Raji (cell line): ENCODE measurements around the gene ANKRD23.

ENCODE experiments used
- POLR2A ChIP-seq: IDR thresholded peaks from 2 replicates; pipeline ENCODE4 v1.6.1; 2011; ENCODE audit warnings: low read depth, low read length, control low read depth; ENCODE audit not compliant: insufficient read depth

ANKRD23 gene

DNA sequence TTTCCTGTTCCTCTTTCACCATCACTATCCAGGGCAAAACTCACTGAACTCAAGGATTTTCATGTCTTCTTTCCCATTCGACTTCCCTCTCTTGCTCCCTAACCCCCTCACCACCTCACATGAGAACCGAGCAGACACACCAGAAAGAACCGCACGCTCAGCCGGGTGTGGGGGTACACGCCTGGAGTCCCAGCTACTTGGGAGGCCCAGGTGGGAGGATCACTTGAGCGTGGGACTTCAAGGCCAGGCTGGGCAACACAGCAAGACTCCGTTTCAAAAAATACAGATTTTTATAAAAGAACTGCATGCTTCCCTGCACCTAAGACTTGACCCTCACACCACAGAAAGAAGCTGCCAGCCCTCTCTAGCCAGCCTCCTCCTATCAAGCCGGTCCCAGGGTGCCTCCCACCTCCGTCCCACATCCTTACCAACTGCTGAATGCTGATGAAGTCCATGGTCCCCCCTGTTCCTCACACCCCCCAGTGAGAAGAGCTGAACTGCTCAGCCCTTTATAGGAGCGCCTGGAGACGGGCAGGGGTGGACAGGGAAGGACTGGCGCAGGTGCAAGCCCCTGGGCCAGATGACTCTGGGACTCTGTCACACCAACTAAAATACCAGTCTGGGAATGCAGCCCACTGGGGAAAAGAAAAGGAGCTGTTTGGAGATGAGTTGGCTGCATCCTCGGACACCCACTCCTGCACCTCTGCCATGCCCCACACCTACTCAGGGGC lies at the start of gene ANKRD23:
TSS of gene ANKRD23 (minus strand) at position 484 of the 731 bp plus-strand sequence. CDS start at position 455, 29 bp downstream.
- TF ChIP-seq POLR2A, result no peak

DNA sequence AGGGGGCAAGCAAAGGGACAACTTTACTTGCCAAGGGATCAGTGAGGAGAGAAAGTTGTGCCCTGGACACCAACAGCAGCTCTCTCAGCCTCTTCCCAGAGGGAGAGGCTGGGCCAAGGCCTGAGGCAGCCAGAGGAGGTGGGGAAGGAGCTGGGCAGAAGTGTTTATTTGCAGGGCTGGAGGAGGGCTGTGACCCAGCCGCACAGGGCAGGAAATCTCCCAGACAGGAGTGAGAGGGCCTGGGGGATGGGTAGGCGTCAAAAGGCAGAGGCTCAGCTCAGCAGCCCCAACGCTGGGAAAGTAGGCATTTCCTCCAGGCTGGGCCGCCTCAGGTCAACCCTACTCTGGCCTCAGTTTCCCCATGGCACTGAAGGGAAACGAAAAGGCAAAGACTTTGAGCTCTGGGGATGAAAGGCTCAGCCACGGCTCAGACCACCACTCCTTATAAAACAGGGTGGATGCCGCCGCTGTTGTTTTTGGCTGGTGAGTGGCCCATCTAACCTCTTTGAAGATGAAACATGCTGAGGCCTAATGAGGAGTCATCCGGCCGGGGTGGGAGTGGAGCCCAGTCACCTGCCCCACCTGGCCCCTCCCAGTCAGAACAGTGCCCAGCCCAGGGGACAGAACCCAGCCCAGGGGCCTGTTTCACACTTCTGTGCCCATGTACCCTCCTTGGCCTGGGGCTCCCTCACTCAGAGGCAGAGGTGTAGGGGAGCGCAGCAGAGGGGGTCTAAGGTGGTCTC lies 47.9 kb upstream of the ANKRD23 start:
- no peak for TF ChIP-seq POLR2A

DNA sequence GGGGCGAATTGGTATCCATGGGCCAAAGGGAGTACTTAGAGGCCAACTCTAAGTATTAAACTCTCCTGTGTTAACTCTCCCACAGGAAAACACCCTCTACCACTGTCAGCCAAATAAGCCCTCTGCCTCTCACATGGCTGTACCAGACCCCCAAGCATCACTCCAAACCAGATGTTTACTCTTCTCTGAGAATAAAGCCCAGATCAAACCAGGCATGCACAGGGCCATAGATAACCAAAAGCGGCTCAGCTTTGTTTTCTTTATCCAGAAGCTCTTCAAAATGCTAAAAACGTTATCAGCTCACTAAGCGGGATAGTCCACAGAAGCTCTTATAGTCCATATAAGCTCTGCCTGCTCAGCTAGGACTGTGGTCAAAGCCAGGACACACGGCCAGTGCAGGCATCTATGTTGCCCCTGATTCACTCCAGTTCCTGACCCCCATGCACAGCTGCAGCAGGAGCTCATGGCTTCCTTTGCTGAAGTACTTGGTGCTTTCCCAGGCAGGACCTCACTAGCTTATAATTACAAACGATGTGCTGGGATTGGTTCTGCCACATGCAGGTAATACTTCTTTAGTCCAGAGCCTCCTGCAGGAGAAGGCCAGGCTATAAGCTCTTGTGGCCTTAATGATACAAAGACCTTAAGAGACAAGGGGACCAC lies 47.0 kb upstream of the ANKRD23 start:
- no peak for TF ChIP-seq POLR2A

DNA sequence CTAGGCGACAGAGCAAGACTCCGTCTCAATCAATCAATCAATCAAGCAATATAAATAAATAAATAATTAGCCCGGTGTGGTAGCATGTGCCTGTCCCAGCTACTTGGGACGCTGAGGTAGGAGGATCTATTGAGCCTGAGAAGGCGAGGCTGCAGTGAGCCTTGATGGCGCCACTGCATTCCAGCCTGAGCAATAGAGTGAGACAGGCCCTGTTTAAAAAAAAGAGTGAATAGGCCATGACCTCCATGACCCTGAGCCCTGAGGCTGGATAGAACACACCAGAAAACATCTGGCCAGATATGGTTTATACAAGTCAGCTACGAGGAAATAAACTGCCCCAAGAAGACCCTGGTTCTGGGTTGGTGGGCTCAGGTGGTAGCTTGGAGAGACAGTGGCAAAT lies 46.4 kb upstream of the ANKRD23 start:
- no peak for TF ChIP-seq POLR2A

DNA sequence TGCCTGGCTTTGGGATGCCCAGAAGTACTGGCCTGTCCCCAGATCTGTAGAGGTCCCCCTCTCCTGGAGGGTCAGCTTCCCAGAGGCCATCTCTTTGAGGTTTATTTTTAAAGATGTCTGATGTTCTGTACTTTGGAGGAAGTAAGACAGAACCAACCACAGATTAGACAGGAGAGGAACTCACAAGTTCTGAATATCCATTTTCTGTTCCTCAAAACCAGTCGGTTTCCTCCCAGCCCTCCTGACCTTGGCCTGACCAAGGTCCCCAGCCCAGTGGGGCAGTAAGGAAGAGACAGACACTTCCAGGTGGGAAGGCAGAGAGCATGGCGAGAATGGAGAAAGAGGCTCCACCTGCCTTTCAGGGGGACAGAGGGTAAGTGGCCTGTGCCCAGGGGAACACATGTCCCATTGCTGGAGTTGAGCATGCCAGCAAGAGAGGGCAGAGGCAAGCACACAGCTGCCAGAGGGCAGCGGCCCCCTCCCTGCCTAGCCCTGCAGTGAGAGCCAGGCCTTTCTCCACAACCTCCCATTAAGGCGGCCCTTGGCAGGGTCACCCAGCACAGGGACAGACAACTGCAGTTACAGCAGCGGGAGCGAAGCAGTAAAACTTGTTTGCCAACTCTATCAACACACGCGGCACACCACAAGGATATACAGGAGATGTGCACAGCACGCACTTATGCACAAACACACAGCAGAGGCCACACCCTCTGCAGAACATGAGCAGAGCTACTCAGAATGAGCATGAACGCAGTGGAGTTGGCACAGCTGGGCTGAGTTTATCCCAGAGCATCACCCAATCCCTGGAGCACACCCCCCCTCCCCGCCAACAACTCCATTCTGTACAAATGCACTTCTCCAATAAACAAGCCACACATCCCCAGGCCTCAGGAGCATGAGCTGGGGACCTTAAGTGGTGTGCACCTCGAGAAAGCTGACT lies 44.5 kb upstream of the ANKRD23 start:
- TF ChIP-seq POLR2A, result no peak

DNA sequence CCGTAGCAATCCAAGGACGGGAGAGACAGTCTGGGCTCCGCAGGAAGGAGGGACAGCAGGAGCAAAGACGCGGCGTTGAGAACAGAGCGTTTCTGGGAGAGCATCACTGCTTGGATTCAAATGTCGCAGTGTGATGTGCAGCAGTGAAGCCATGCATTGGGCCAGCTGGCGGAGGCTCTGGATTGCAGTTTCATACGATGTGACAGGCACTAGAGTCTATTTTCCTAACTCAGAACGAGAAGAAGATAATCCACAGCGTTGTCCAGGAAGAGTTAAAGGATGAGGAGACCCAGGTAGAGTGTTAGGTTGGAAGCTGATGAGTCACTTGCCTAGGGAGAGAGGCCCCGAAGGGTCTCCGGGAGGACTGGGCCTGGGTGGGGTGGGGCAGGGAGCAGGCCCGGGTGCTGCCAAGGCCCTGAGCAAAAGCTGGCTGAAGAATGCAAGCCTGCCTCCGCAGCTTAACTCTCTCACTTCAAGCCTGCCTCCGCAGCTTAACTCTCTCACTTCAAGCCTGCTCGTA lies 43.7 kb upstream of the ANKRD23 start:
- TF ChIP-seq POLR2A, result no peak

DNA sequence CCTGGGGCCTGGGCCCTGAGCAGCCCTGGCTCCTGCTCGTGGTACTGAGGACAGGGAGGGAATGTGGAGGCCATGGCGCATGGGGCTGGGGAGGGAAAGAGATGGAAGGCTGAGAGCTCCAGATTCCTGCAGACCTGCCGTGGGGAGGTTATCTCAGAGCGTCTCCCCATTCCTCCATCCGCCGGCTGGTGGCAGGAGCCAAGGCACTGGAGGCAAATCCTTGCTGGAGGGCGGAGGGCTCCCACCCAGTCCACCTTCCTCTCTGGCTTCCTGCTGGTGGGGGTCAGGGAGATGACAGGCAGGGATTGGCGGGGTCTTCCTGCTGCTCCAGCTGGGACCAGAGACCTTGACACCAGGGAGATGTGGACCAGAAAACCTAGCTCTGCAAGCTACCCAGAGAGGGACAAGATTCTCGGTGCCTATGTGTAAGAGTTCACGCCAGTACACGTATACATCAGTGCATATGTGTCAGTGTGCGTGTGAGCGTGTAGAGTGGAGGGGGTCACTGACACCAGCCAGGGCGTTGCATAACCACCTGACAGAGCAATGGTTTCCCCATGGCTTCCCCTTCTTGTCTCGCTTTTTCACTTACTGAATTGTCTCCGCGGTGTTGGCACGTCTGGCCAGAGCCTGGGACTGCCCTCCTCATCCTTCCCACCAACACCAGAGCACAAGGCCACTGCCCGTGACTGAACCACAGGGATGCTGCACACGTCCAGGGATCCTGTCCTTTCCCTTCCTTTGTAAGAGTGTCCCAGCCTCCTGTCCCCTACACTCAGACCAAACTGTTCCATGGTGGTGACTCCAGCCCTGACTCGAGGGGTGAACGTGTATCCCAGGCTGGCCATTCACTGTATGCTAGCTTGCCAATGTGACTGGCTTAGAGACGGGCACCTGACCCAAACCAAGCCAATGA lies 41.9 kb upstream of the ANKRD23 start:
- TF ChIP-seq POLR2A, result no peak

DNA sequence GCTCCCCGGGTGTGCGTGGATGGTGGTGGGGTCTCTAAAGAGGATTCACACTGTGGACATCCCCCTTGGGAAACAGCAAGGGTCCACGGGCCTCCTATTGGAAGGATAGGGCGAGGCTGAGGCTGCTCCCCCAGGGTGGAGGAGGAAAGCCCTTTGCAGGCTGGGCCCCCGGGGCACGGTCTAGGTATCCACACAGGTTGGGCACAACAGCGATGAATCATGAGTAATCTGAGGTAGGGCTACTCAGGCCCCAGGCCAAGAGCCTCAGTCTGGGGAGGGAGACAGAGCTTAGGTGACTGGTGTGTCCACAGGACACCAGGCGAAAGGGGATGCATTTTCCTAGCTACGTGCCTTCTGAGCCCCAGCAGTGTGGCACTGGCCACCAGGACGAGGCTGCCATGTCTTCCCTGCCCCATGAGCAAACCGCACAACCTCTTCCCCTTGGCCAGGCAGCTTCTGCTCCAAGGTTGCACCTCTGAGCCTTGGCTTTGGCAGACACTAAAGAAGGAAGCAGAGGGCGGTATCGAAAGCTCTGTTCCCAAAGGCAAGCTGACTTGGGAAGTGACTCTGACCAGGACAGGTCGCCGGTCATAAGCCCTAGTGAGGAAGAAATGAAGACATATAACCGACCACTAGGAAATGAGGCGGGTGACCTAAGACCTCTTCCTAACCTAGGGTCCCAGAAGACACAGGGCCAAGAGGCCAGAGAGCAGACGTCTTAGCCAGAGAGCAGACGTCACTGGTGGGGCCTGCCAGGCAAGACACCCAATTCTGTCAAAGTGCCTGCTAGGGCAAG lies 40.7 kb upstream of the ANKRD23 start:
- no peak for TF ChIP-seq POLR2A

DNA sequence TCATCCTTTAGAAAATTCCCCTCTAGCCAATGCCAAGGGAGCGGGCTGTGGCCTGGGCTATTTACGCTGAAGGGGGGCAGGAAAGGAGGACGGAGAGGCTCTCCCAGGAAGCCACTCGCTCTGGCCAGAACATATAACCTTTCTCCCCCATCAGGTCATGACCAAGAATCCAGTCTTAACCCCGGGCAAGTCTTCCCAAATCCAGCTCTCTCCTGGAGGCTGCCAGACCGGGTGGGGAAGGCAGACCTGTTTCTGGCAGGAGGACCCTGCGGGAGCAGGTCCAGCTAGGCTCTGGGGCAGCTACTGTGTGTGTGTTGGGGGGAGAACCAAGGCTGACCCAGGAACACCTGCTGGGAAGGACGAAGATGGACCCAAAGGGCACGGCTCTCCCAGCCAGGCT lies 39.5 kb upstream of the ANKRD23 start:
- TF ChIP-seq POLR2A, result no peak

DNA sequence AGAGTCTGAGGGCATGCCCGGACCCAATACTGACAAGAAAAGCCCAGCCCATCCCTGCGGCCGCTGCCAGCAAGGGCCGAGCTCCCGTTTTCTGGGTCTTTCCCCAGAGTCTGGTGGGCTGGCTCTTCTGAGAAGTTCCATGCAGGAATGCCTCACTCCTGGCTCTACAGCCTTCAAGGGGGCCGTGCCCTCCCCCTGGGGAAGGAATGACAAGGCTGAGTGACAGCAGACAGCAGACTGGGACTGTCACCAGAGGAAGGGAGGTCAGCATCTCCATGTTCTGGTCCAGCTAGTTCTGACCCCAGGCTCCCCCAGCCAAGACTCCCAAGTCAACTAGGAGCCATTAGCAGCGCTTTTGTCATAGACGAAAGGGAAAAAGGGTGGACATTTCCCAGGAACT lies 39.1 kb upstream of the ANKRD23 start:
- no peak for TF ChIP-seq POLR2A

DNA sequence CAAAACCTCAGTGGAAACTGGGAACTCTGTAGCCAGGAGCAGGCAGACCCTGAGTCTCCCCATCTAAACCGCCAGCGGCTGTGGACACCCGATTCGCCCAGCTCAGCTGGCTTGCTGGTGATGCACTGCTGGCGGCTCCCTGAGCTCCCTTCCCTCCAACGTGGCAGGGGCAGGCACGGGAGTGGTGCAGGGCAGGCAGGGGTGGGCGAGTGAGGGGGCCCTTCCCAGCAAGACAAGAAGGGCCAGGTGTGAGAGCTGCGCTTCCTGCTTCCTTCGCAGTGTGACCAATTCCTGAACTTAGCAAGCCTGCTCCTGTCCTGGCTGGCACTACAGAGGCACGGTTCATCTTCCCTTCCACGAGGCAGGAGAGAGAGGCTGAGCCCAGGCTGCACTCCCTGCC lies 38.4 kb upstream of the ANKRD23 start:
- TF ChIP-seq POLR2A, result no peak

DNA sequence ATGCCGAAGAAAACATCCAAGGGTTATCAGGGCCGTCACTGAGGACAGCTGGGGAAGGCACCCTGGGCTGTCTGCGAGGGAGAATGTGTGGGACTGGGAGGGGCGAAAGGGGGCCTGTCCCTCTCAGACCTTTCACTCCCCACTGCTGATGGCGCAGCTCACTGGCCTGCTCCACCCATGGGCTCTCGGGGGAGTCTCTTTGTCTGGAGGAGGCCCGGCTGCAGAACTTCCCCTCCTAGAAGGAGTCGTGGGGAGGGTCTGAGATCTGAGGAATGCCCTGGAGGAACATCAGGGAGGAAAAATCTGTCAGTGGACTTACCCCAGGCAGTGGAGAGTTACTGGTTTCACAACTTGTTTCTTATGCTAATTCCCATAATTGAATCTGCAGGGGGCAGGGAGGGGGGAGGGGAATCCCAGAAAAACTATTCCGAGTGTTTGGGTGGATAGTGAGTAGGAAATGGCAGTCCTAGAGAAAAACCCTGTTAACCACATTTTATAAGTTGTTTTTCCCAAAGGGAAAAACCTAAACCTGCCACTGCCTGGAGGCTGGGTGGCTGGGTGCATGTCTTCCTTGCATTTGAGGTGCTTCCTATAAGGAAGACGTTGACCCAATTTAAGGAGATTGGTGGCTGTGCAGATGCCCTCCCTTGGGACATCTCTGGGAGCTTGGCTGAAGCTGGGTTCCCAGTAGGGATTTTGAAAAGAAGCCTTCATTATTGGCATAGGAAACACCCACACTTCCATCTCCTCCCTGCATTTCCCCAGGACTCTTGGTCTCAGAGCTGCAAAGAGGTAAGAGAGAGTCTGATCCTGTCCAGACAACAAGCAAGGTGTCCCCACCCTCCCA lies 37.8 kb upstream of the ANKRD23 start:
- no peak for TF ChIP-seq POLR2A

DNA sequence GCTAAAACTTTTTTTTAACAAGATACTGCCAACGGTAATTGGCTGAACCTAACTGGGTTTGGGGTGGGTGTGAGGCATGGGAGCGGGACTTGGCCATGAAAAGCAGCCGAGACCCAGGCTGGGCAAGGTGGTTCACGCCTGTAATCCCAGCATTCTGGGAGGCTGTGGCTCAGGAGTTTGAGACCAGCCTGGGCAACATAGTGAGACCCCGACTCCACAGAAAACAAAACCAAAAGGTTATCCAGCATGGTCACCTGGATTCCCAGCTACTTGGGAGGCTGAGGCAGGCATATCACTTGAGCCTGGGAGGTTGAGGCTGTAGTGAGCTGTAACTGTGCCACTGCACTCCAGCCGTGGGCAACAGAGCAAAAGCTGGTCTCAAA lies 37.1 kb upstream of the ANKRD23 start:
- TF ChIP-seq POLR2A, result no peak
